Peyer's patch (tissue), 4 donors: ENCODE results near the gene TECTA. TPM values are rescaled to one million over a fixed set of nuclear protein-coding genes. Genes with fewer than 3 reads are reported as not detected.

Experiments used
- DNase-seq, 3 donors: peaks; one replicate each; pipeline ENCODE4 v3.0.0-alpha.2; 2017 to 2019
- H3K27ac ChIP-seq, 4 donors: fragments of 200-600 bp; sonication (generic); one replicate each; pipeline ENCODE4 v1.5.1; 2016 to 2019
- H3K27me3 ChIP-seq, 2 donors: fragments of 200-600 bp; sonication (generic); one replicate each; pipeline ENCODE4 v1.5.1; 2019
- H3K36me3 ChIP-seq, 3 donors: fragments of 200-600 bp; sonication (generic); one replicate each; pipeline ENCODE4 v1.5.1; 2016 to 2019
- H3K4me1 ChIP-seq, 4 donors: fragments of 200-600 bp; sonication (generic); one replicate each; pipeline ENCODE4 v1.5.1; 2016 to 2019
- H3K4me3 ChIP-seq, 4 donors: fragments of 200-600 bp; sonication (generic); 1 replicate in 3 of 4; 2 replicates in 1 of 4; pipeline ENCODE4 v1.5.1; 2016 to 2019; ENCODE audit warnings: mild to moderate bottlenecking in 1 of 4
- H3K9me3 ChIP-seq, 4 donors: fragments of 200-600 bp; sonication (generic); one replicate each; pipeline ENCODE4 v1.5.1; 2016 to 2019; ENCODE audit warnings: mild to moderate bottlenecking in 1 of 4
- POLR2A ChIP-seq, 2 donors: fragments of 450-650 bp; IDR thresholded peaks; one replicate each; pipeline ENCODE4 v1.5.1; 2017; ENCODE audit warnings: antibody characterized with exemption in 2 of 2, mild to moderate bottlenecking in 2 of 2, moderate library complexity in 2 of 2
- total RNA-seq, 4 donors: library from RNA; depleted of rRNA; stranded (reverse); fragments of >200 nt; gene quantifications; one replicate each; pipeline ENCODE4 v1.1.0, GENCODE V29; 2016
- TF ChIP-seq, protein P1 (sequence below), 6 experiments: fragments of 450-650 bp in 4 of 6; fragments of 200-600 bp in 2 of 6; sonication (generic) in 1 of 6; IDR thresholded peaks; one replicate each; pipeline ENCODE4 v1.5.1; 2017 to 2019; ENCODE audit warnings: antibody characterized with exemption in 6 of 6, mild to moderate bottlenecking in 3 of 6, moderate library complexity in 1 of 6

The TECTA gene
- total RNA-seq, 4 donors from 2014 or later: 0.19 to 6.6 (median 0.67) TPM; not detected in 1

DNA sequence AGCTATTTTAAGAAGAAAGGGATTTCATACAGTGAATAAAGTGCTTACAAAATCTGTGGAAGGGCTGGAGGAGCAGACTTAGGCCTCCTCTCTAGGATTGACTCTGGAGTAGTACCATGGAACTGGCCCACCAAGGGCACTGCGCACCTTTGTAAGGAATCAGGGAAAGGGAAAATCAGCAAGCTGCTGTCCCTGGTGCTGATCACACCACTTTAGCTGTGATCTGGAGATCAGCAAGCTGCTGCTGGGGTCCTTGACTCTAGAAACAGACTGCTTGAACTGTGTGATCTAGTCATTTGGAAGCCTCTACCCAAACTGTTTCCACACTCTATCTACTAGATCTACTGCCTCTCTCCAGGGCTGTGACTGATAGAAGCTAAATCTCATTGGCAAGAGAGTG, 18.4 kb upstream of the TECTA start:
- no peaks in the 10 kb centered on the region for H3K27me3 ChIP-seq
- DNase-seq: no peak
- no peaks in the 10 kb centered on the region for H3K4me1 ChIP-seq
- no peaks in the 10 kb centered on the region for H3K9me3 ChIP-seq
- H3K4me3 ChIP-seq: no peak overlapping the region
- H3K36me3 ChIP-seq: peaks cover 0 to 9% (median 0%) of the 10 kb centered on the region in 3 donors
- no peak overlapping the region for H3K27ac ChIP-seq
- TF ChIP-seq, protein P1, sequence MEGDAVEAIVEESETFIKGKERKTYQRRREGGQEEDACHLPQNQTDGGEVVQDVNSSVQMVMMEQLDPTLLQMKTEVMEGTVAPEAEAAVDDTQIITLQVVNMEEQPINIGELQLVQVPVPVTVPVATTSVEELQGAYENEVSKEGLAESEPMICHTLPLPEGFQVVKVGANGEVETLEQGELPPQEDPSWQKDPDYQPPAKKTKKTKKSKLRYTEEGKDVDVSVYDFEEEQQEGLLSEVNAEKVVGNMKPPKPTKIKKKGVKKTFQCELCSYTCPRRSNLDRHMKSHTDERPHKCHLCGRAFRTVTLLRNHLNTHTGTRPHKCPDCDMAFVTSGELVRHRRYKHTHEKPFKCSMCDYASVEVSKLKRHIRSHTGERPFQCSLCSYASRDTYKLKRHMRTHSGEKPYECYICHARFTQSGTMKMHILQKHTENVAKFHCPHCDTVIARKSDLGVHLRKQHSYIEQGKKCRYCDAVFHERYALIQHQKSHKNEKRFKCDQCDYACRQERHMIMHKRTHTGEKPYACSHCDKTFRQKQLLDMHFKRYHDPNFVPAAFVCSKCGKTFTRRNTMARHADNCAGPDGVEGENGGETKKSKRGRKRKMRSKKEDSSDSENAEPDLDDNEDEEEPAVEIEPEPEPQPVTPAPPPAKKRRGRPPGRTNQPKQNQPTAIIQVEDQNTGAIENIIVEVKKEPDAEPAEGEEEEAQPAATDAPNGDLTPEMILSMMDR (IDR thresholded peaks at IDR 0.05): no peak
- TF ChIP-seq POLR2A (IDR thresholded peaks at IDR 0.05): no peak

DNA sequence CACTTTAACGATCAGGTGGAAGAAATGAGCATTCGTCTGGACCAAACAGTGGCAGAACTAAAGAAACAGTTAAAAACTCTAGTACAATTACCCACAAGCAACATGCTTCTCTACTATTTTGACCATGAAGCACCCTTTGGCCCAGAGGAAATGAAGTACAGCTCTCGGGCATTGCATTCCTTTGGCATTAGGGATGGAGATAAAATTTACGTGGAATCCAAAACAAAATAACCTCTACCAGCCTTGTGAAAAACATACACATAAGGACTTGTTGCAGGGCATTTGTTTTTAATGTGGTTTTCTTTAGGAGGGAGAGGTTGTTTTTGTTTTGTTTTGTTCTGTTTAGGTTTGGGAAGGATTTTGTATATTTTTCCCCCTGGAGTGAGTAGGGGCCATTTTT, 14.2 kb upstream of the TECTA start:
- no peak for DNase-seq
- H3K27me3 ChIP-seq: no peaks in the 10 kb centered on the region
- no peak overlapping the region for H3K27ac ChIP-seq
- no peaks in the 10 kb centered on the region for H3K4me1 ChIP-seq
- peaks cover 0 to 12% (median 0%) of the 10 kb centered on the region in 3 donors for H3K36me3 ChIP-seq
- TF ChIP-seq, protein P1 (IDR thresholded peaks at IDR 0.05): no peak
- no peaks in the 10 kb centered on the region for H3K9me3 ChIP-seq
- H3K4me3 ChIP-seq: no peak overlapping the region

DNA sequence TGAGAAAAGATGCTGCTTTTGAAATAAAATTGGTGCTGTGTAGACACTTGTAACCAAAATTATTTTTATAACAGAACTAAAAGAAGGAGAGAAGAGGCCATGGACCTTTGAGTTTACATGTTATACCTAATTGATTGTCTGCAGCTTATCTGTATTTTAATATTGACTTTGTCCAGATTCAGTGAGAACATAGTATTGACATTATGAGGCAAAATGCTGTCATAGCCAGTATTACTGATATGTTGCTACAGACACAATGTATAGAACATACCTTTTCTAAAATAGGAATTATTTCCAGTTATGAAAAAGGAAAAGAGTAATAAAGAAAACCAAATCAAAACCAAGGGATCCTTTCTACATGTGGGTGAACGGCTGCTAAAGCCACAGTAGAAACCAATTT, 11.5 kb upstream of the TECTA start:
- Histone ChIP-seq H3K4me1 (no peaks in the 10 kb centered on the region), H3K27ac (no peak overlapping the region), H3K27me3 (no peaks in the 10 kb centered on the region), H3K36me3 (peaks cover 0 to 12% (median 0%) of the 10 kb centered on the region in 3 donors), H3K9me3 (no peaks in the 10 kb centered on the region), H3K4me3 (no peak overlapping the region)
- TF ChIP-seq, protein P1 (IDR thresholded peaks at IDR 0.05): no peak
- no peak for TF ChIP-seq POLR2A (IDR thresholded peaks at IDR 0.05)
- no peak for DNase-seq

DNA sequence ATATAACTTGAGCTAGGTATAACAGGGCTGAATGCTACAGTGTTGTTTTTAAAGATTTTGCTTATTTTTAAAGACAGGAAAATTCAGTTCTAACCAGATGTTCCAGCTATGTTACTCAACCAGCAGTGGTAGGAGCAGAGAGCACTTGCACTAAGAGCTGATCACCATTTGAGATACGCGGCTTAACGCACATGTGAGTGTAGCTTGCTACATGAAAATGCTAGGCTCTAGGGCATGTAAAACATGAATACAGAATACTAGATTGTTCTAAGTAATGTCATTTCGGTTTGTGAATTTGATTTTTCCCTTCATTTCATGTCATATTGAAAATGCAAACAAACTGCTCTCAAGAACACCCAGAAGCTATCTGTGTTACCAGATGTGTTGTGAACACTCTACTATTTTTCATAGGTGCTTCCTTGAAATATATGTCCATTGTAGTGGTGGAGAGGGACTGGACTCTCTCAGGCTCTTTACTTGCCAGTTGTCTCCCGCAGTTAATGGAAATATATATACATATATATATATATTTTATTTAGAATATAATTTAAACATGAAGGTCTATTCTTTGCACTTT, 10.8 kb upstream of the TECTA start:
- H3K27me3 ChIP-seq: no peaks in the 10 kb centered on the region
- no peaks in the 10 kb centered on the region for H3K9me3 ChIP-seq
- peaks cover 0 to 12% (median 0%) of the 10 kb centered on the region in 3 donors for H3K36me3 ChIP-seq
- DNase-seq: no peak
- no peaks in the 10 kb centered on the region for H3K4me1 ChIP-seq
- H3K4me3 ChIP-seq: no peak overlapping the region
- H3K27ac ChIP-seq: no peak overlapping the region
- no peak for TF ChIP-seq POLR2A (IDR thresholded peaks at IDR 0.05)
- TF ChIP-seq, protein P1 (IDR thresholded peaks at IDR 0.05): no peak

DNA sequence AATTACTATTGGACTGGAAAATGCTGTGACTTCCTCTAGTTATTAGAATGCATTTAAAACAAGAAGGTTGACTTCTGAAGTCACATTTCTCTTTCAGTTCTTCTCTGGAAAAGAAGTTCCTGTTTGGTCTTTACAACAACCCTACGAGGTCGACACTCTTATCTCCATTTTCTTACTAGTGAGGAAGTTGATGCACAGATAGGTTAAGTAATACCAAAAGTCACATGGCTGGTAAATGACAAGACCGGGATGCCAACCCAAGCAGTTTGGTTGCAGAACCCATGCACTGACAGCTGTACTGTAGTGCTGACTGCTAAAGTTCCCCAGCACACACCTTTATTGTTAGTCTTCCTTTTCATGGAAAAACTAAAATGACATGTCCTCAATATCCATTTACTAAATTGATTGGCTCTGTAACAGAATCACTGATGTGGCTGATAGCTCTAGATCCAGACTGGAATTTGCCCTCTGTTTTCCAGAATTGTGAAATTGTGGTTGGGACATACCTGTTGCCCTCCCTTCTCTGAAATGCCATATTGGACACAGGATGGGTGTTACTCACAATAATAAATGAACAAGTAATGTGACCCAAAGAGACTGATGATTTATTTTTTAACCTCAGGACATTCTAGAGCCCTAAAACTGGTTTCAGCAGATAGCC, 9.4 kb upstream of the TECTA start:
- Histone ChIP-seq H3K4me1 (no peaks in the 10 kb centered on the region), H3K4me3 (no peak overlapping the region), H3K27ac (no peak overlapping the region), H3K36me3 (peaks cover 0 to 10% (median 0%) of the 10 kb centered on the region in 3 donors), H3K9me3 (no peaks in the 10 kb centered on the region), H3K27me3 (no peaks in the 10 kb centered on the region)
- DNase-seq: no peak
- TF ChIP-seq, protein P1 (IDR thresholded peaks at IDR 0.05): no peak
- no peak for TF ChIP-seq POLR2A (IDR thresholded peaks at IDR 0.05)
